PC-9 (cell line): ENCODE measurements around the gene INVS. TPM values are rescaled to one million over a fixed set of nuclear protein-coding genes. Genes with fewer than 3 reads are reported as not detected.

Source experiments
- BruUV-seq: library from RNA; stranded (reverse); fragments of 400-500 nt; replicated peaks from 2 replicates; lab custom pipeline; 2021; lab: Mats Ljungman, UMichigan
- CTCF ChIA-PET: fragments of 300-600 bp; sonication (Branson Sonifier 250); formaldehyde crosslinking; loops from one replicate; lab custom pipeline; 2022; ENCODE audit warnings: antibody characterized with exemption; lab: Charles Lee
- POLR2A ChIA-PET: fragments of 300-600 bp; sonication (Branson Sonifier 250); formaldehyde crosslinking; loops from one replicate; lab custom pipeline; 2022; ENCODE audit warnings: antibody characterized with exemption; ENCODE audit not compliant: unreplicated experiment; lab: Charles Lee
- DNase-seq, 2 experiments: peaks; one replicate each; pipeline versions ENCODE4 v3.0.0 to v3.0.0-alpha.2; 2015 to 2022; ENCODE audit warnings: mixed read lengths in 1 of 2
- H2AFZ ChIP-seq: fragments of 200-600 bp; sonication (generic); 2 replicates; pipeline ENCODE4 v1.8.1; 2017; ENCODE audit warnings: antibody characterized with exemption
- H3F3A ChIP-seq: fragments of 200-600 bp; sonication (generic); 2 replicates; pipeline ENCODE4 v1.8.1; 2017; ENCODE audit warnings: antibody characterized with exemption, mild to moderate bottlenecking, low read depth; ENCODE audit not compliant: insufficient read depth
- H3K27ac ChIP-seq: fragments of 200-600 bp; sonication (generic); 2 replicates; pipeline ENCODE4 v1.6.1; 2016; ENCODE audit warnings: mixed run types
- H3K27me3 ChIP-seq: fragments of 200-600 bp; sonication (generic); 2 replicates; pipeline ENCODE4 v1.6.1; 2016; ENCODE audit warnings: low read depth, mixed run types; ENCODE audit not compliant: insufficient read depth
- H3K36me3 ChIP-seq: fragments of 200-600 bp; sonication (generic); 2 replicates; pipeline ENCODE4 v1.6.1; 2016; ENCODE audit warnings: low read depth, mixed run types
- H3K4me1 ChIP-seq: fragments of 200-600 bp; sonication (generic); replicated peaks from 2 replicates; pipeline ENCODE4 v1.6.1; 2016; ENCODE audit warnings: mixed run types; ENCODE audit not compliant: insufficient read depth
- H3K4me2 ChIP-seq: fragments of 200-600 bp; sonication (generic); 2 replicates; pipeline ENCODE4 v1.6.1; 2017; ENCODE audit warnings: mixed run types
- H3K4me3 ChIP-seq: fragments of 200-600 bp; sonication (generic); 2 replicates; pipeline ENCODE4 v1.6.1; 2016; ENCODE audit warnings: mixed run types
- H3K79me2 ChIP-seq: fragments of 200-600 bp; sonication (generic); 2 replicates; pipeline ENCODE4 v1.6.1; 2017; ENCODE audit warnings: low read depth, mixed run types
- H3K9me2 ChIP-seq: fragments of 200-600 bp; sonication (generic); 2 replicates; pipeline ENCODE4 v1.8.1; 2017; ENCODE audit warnings: mild to moderate bottlenecking; ENCODE audit not compliant: insufficient read depth
- H3K9me3 ChIP-seq: fragments of 200-600 bp; sonication (generic); 2 replicates; pipeline ENCODE4 v1.8.1; 2016; ENCODE audit warnings: low read depth; ENCODE audit not compliant: insufficient read depth
- H4K20me1 ChIP-seq: fragments of 200-600 bp; sonication (generic); 2 replicates; pipeline ENCODE4 v1.8.1; 2017; ENCODE audit not compliant: insufficient read depth
- CTCF ChIP-seq: fragments of 200-600 bp; sonication (generic); conservative IDR thresholded peaks from 2 replicates; pipeline ENCODE4 v1.6.1; 2017; ENCODE audit warnings: mixed run types, antibody characterized with exemption, mild to moderate bottlenecking, moderate library complexity
- EZH2 ChIP-seq: fragments of 200-600 bp; sonication (generic); IDR thresholded peaks from 2 replicates; pipeline ENCODE4 v1.8.0; 2017; ENCODE audit warnings: antibody characterized with exemption, low read depth
- intact Hi-C: fragments of 100-400 bp; cut with micrococcal nuclease; formaldehyde crosslinking; loops from one replicate; pipeline ENCODE4 v1.10.0; 2022; ENCODE audit not compliant: unreplicated experiment
- total RNA-seq: library from RNA; stranded (reverse); gene quantifications from 2 replicates; pipeline ENCODE4 v1.2.3, GENCODE V29; 2021

The INVS gene
- total RNA-seq, 1 experiment from 2014 or later: 24.0 TPM

DNA sequence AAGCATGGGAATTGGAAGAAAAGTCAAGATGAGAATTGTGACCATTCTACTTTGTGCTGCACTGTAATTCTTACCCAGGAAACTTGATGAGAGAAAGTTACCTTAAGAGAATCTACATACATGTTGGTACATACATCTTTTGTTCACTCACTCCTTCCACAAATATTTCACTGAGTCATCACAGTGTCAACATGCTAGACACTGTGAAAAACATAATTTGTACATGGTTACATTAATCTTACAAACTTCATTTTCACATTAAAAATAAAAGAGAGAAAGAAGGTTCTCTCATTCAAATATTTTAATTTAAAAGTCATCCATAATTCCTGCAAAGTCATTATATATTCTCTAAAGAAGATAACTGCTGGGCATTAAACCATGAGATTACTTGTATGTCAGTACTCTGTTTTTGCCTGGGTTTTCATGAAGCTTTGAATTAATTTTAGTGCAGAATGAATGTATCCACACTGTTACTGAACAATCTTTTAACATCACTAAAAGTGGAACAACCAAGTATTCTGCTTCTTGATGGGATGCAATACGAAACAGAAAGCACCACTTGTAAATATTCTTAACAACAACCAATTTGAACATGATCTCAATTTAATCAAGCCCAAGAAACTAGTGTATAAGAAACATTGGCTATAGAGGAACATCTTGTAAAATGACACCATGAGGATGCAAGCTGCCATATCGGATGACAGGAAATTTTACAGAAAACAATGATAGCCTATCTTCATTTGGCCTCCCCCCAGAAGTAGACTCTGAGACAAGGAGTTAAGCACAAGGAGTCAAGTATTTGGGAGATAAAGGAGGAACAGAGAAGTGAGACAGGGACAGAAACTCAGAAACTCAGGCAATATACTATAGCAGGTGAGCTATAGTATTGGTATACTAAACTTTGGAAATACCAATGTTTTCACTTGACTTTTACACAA lies 28.7 kb upstream of the INVS start:
- Histone ChIP-seq H3K27me3 (no peaks in the 10 kb centered on the region), H3K4me3 (no peak overlapping the region), H3F3A (peaks cover 6% of the 10 kb centered on the region), H3K4me1 (peaks cover 9% of the 10 kb centered on the region), H3K9me2 (0 out of 2 replicates have a peak, but pooled peaks cover 3% of the 10 kb centered on the region), H3K27ac (no peak overlapping the region), H3K9me3 (no peaks in the 10 kb centered on the region), H3K79me2 (peaks cover 36% of the 10 kb centered on the region), H2AFZ (no peak overlapping the region), H3K4me2 (no peak overlapping the region), H4K20me1 (peaks cover 10% of the 10 kb centered on the region; the same call in 1 of the 2 replicates), H3K36me3 (no peaks in the 10 kb centered on the region)
- no TSS peak for BruUV-seq
- POLR2A ChIA-PET: no interaction called here
- intact Hi-C loops: no loop called here
- TF ChIP-seq CTCF (no peak), EZH2 (no peak)
- CTCF ChIA-PET: no interaction called here
- DNase-seq: no peak

DNA sequence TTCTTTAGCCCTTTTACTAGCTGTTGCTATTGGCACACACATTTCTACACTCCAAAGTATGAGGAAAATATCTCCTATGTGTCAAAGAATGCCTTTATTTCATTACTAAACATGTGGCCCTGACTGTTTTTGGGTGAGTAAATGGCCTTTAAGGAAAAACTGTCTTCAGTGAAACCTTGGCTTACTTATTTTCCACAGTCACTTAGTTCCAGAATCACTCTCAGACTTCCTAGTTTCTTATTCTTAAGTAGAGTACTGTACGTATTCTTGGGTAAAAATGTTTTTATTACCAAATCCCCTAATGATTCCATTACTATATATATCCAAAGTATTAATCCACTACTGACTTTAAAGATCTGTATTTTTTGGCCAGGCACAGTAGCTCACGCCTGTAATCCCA lies 27.8 kb upstream of the INVS start:
- no peaks in the 10 kb centered on the region for H3K36me3 ChIP-seq
- intact Hi-C loops: no loop called here
- no peak overlapping the region for H3K4me2 ChIP-seq
- H3K4me1 ChIP-seq: no peaks in the 10 kb centered on the region
- no peak overlapping the region for H2AFZ ChIP-seq
- H3K9me3 ChIP-seq: no peaks in the 10 kb centered on the region
- ChIA-PET POLR2A (no interaction called here), CTCF (no interaction called here)
- H4K20me1 ChIP-seq: peaks cover 7% of the 10 kb centered on the region; the same call in 1 of the 2 replicates
- H3K9me2 ChIP-seq: 0 out of 2 replicates have a peak, but pooled peaks cover 3% of the 10 kb centered on the region
- no peak for DNase-seq
- H3K79me2 ChIP-seq: peaks cover 36% of the 10 kb centered on the region
- H3K27me3 ChIP-seq: no peaks in the 10 kb centered on the region
- H3K27ac ChIP-seq: no peak overlapping the region
- no peaks in the 10 kb centered on the region for H3F3A ChIP-seq
- H3K4me3 ChIP-seq: no peak overlapping the region
- TF ChIP-seq EZH2: no peak
- no peak for TF ChIP-seq CTCF
- BruUV-seq: no TSS peak

GRCh38 chr9:100072805-100073204 lies 26.2 kb upstream of the INVS start:
- Histone ChIP-seq H3K27ac (no peak overlapping the region), H3K4me2 (no peak overlapping the region), H3K27me3 (no peaks in the 10 kb centered on the region), H3K4me1 (no peaks in the 10 kb centered on the region), H3K4me3 (no peak overlapping the region), H3F3A (no peaks in the 10 kb centered on the region), H3K79me2 (peaks cover 40% of the 10 kb centered on the region), H3K9me2 (0 out of 2 replicates have a peak, but pooled peaks cover 3% of the 10 kb centered on the region), H4K20me1 (peaks cover 7% of the 10 kb centered on the region; the same call in 1 of the 2 replicates), H3K9me3 (no peaks in the 10 kb centered on the region), H3K36me3 (no peaks in the 10 kb centered on the region), H2AFZ (no peak overlapping the region)
- POLR2A ChIA-PET: no interaction called here
- intact Hi-C loops: no loop called here
- no peak for DNase-seq
- no peak for TF ChIP-seq CTCF
- no peak for TF ChIP-seq EZH2
- CTCF ChIA-PET: no interaction called here
- BruUV-seq: no TSS peak
